Astrocyte of the cerebellum (primary cell): ENCODE data around the gene FN1.

Experiments
- DNase-seq: peaks from one replicate; pipeline ENCODE4 v3.0.0-alpha.2; 2011; ENCODE audit warnings: low read depth
- H3K4me3 ChIP-seq: 2 replicates; pipeline ENCODE4 v1.5.1; 2011; ENCODE audit warnings: mild to moderate bottlenecking, low read depth, low read length, moderate library complexity
- in situ Hi-C: cut with HindIII; loops from 2 replicates; pipeline ENCODE4 v1.10.0; 2017; ENCODE audit warnings: low sequenced_read_pairs
- TF ChIP-seq, protein P1 (sequence below): IDR thresholded peaks from 2 replicates; pipeline ENCODE4 v1.5.1; 2012; ENCODE audit warnings: low read length, low read depth, moderate library complexity, mild to moderate bottlenecking; ENCODE audit errors: missing control alignments

Gene FN1

GRCh38 chr2:215407590-215408264 is 28.1 kb downstream of the FN1 start:
- in situ Hi-C loops = no loop called here
- no peak overlapping the region for H3K4me3 ChIP-seq
- no peak for DNase-seq
- TF ChIP-seq, protein P1, sequence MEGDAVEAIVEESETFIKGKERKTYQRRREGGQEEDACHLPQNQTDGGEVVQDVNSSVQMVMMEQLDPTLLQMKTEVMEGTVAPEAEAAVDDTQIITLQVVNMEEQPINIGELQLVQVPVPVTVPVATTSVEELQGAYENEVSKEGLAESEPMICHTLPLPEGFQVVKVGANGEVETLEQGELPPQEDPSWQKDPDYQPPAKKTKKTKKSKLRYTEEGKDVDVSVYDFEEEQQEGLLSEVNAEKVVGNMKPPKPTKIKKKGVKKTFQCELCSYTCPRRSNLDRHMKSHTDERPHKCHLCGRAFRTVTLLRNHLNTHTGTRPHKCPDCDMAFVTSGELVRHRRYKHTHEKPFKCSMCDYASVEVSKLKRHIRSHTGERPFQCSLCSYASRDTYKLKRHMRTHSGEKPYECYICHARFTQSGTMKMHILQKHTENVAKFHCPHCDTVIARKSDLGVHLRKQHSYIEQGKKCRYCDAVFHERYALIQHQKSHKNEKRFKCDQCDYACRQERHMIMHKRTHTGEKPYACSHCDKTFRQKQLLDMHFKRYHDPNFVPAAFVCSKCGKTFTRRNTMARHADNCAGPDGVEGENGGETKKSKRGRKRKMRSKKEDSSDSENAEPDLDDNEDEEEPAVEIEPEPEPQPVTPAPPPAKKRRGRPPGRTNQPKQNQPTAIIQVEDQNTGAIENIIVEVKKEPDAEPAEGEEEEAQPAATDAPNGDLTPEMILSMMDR = no peak

- in situ Hi-C loops = no loop called here
- no peak overlapping the region for H3K4me3 ChIP-seq
- no peak for DNase-seq
- TF ChIP-seq, protein P1 = no peak
Measured at GRCh38 chr2:215407061-215407460, 28.8 kb downstream of the FN1 start.

DNA sequence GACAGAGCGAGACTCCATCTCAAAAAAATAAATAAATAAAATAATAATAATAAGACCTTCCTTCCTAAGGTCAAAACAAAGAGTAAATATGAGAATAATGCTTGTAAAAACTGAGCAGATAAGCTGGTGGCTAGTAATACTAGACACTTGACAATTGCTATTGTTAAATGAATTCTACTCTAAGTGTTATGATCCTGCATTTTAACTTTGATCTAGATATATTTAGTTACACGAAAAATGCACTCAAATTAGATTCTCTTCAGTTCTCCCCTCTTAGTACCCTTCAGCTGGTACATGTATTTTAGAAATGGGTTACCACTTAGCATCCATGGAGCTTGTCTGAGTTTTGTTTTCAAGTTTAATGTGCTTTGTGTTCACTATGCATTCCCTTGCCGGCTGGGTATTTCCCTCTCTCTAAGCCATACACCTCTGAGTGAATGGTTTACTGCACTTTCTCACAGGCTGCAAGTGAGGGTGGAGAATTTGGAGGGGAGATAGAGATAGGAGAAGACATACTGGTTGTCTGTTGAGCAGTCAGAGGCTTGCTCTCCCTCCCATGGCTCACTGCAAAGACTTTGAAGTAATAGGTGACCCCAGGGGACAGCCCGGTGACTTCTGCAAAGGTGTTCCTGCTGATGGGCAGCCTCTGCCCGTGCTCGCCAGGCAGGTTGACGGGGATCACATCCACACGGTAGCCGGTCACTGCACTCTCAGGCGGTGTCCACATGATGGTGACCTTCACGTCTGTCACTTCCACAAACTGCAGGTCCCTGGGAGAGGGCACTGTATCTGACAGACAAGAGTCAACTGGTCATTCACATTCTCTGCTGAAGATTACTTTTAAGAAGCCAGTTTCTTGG is 29.9 kb downstream of the FN1 start:
- H3K4me3 ChIP-seq = no peak overlapping the region
- no peak for DNase-seq
- in situ Hi-C loops = no loop called here
- TF ChIP-seq, protein P1 = no peak

DNA sequence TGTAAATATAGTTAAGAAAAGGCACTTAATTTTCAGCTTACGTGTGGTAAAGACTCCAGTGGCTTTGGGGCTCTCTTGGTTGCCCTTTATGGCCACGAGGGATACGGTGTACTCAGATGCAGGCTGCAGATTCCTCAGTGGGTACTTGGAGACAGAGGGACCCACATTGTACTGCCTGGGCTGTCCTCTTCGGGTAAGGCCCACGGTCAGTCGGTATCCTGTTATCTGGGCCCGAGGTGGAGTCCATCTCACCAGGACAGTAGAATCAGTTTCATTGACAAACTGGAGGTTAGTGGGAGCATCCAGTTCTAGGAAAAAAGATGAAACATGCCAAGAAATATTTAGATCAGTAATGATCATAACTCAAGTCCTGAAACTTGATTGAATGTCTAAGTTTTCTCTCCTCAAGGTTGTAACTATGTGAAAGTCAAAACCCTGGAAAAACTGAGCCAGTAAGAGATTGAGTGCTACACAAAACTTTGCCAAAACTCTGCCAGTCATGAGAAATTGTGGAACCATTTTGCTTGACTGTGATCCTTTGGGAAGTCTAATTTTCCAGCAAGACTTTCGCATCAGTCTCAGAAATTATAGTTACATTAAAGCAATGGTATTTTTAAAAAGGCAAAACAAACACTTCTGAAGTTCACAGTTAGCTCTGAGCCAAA is 31.4 kb downstream of the FN1 start:
- in situ Hi-C loops = no loop called here
- H3K4me3 ChIP-seq = no peak overlapping the region
- TF ChIP-seq, protein P1 = no peak
- DNase-seq = no peak

DNA sequence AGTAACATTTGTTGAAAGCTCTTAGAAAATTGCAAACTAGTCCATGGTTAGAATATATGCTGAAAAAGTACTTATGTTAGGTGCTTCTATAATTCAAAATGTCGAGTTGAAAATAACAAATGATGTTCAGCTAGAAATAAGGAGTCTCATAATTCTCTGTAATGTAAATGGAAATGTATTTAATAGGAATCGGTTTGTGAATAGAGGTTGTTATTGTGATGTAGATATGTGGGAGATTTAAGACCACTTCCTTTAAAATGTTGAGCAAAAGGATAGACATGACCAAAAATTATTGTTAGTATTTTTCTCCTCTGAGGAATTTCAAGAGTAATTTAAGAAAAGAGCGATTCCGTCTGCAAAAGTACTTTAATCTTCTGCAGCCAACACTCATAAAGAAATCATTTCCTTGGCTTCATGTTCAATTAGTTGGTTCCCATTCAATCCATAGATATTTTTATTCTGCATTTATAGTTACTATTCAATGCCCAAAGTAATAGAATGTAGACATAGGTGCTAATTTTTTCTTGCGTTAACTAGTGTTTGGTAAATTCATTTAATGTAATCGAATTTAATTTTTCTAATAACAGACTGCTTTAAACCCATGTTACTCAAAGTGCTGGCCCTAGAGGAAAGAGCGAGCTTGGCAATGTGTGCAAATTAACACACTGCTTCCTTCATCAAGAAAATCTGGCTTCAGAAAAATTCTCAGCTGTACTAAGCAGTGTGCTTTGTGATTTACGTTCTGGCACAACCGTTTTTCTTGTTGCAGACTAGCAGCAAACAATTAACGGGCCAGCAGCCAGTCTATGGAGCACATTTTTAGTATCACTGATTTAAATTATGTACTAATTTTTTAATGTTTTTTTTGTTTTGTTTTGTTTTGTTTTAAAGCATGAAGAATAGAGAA is 32.2 kb downstream of the FN1 start:
- TF ChIP-seq, protein P1 = no peak
- no peak overlapping the region for H3K4me3 ChIP-seq
- DNase-seq = no peak
- in situ Hi-C loops = no loop called here
